NT2/D1 (cell line): ENCODE measurements around the gene FLVCR1.

Source experiments
- DNase-seq: peaks from one replicate; pipeline ENCODE4 v3.0.0-alpha.2; 2011; ENCODE audit warnings: low read depth, low spot score
- H3K27me3 ChIP-seq: 2 replicates; pipeline ENCODE4 v1.6.0; 2011; ENCODE audit warnings: mild to moderate bottlenecking; ENCODE audit not compliant: insufficient read length, insufficient read depth
- H3K36me3 ChIP-seq: 2 replicates; pipeline ENCODE4 v1.6.1; 2011; ENCODE audit warnings: mild to moderate bottlenecking, low read length, mixed read lengths; ENCODE audit not compliant: insufficient read depth, insufficient read length
- H3K4me1 ChIP-seq: 2 replicates; pipeline ENCODE4 v1.5.1; 2011; ENCODE audit not compliant: insufficient read depth, insufficient read length
- H3K4me3 ChIP-seq: 2 replicates; pipeline ENCODE4 v1.5.1; 2011; ENCODE audit warnings: low read depth; ENCODE audit not compliant: insufficient read length
- H3K9ac ChIP-seq: 2 replicates; pipeline ENCODE4 v1.6.0; 2011; ENCODE audit warnings: low read depth; ENCODE audit not compliant: insufficient read length
- H3K9me3 ChIP-seq: 2 replicates; pipeline ENCODE4 v1.5.1; 2011; ENCODE audit warnings: mild to moderate bottlenecking, low read length; ENCODE audit not compliant: insufficient read depth
- SUZ12 ChIP-seq: IDR thresholded peaks from 2 replicates; pipeline ENCODE4 v1.6.1; 2011; ENCODE audit not compliant: insufficient read length, insufficient read depth; ENCODE audit errors: extremely low read depth
- YY1 ChIP-seq: IDR thresholded peaks from 2 replicates; pipeline ENCODE4 v1.6.1; 2011; ENCODE audit not compliant: insufficient read length, insufficient read depth
- ZNF274 ChIP-seq: IDR thresholded peaks from 2 replicates; pipeline ENCODE4 v1.6.1; 2011; ENCODE audit warnings: mild to moderate bottlenecking, low read depth, low read length

Gene FLVCR1

DNA sequence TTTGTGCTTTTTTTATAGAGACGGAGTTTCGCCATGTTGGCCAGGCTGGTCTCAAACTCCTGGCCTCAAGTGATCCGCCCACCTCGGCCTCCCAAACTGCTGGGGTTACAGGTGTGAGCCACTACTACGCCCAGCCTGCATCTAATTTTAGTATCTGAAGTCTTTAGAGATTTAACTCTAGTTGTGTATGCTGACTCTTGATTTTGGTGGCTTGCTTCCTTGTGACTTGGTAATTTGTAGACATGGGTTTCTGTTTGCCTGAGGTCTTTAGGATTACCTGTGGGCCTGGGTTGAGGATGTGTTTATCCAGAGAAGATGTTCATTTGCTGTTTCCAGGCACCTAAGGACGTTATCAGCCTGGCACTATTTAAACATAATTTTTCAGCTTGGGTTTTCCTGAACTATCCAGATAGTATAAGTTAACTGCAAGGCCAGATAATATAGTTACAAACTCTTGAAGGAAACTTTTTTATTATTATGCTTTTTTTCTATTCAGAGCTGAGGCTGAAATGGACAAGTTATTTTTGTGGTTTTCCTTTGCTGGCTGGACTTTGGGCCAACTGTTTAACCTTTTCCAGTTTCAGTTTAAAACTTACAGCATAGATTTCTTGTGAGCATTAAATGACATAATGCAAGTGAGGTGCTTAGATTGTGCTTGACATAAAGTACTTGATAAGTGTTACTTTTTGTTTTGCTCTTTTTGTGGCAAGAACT is 84.8 kb downstream of the FLVCR1 start:
- no peak for TF ChIP-seq YY1
- no peak for TF ChIP-seq SUZ12
- no peak for TF ChIP-seq ZNF274
- peaks cover 18% of the 10 kb centered on the region; the same call in 1 of the 2 replicates for H3K9me3 ChIP-seq
- H3K27me3 ChIP-seq = no peaks in the 10 kb centered on the region
- no peak overlapping the region for H3K4me3 ChIP-seq
- no peak overlapping the region for H3K9ac ChIP-seq
- no peak for DNase-seq
- H3K36me3 ChIP-seq = no peaks in the 10 kb centered on the region
- H3K4me1 ChIP-seq = no peaks in the 10 kb centered on the region

- no peak overlapping the region for H3K4me3 ChIP-seq
- H3K9ac ChIP-seq = no peak overlapping the region
- no peak for DNase-seq
- TF ChIP-seq ZNF274 (no peak), SUZ12 (no peak), YY1 (no peak)
- H3K4me1 ChIP-seq = no peaks in the 10 kb centered on the region
- H3K36me3 ChIP-seq = no peaks in the 10 kb centered on the region
- no peaks in the 10 kb centered on the region for H3K27me3 ChIP-seq
- H3K9me3 ChIP-seq = peaks cover 21% of the 10 kb centered on the region; the same call in 1 of the 2 replicates
These were observed 85.3 kb downstream of the FLVCR1 start for GRCh38 chr1:212943393-212943710.

DNA sequence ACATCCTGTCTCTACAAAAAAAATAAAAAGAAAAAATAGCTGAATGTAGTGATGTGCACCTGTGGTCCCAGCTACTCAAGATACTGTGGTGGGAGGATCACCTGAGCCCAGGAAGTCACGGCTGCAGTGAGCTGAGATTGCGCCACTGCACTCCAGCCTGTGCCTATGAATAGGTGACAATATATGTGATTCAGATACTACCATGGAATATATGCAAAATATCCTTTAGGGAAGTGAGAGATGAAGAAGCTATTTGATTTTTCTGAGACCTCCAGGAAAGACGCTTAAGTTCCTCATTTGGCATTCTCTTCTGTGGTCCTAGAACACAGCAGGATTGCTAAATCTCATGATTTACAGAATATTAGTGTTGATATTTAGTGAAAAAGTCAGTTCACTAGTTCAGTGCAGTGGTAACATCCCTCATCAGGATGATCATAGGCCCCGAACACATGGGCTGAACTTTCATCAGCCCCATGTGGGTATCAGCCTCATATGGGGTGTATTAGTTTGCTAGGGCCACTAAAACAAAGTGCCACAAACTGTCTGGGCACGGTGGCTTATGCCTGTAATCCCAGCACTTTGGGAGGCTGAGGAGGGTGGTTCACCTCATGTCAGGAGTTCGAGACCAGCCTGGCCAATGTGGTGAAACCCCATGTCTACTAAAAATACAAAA is 86.3 kb downstream of the FLVCR1 start:
- no peak for TF ChIP-seq YY1
- TF ChIP-seq ZNF274 = no peak
- TF ChIP-seq SUZ12 = no peak
- peaks cover 20% of the 10 kb centered on the region; the same call in 1 of the 2 replicates for H3K9me3 ChIP-seq
- peaks cover 5% of the 10 kb centered on the region for H3K27me3 ChIP-seq
- no peaks in the 10 kb centered on the region for H3K36me3 ChIP-seq
- no peak overlapping the region for H3K4me3 ChIP-seq
- H3K4me1 ChIP-seq = no peaks in the 10 kb centered on the region
- no peak overlapping the region for H3K9ac ChIP-seq
- DNase-seq = no peak

DNA sequence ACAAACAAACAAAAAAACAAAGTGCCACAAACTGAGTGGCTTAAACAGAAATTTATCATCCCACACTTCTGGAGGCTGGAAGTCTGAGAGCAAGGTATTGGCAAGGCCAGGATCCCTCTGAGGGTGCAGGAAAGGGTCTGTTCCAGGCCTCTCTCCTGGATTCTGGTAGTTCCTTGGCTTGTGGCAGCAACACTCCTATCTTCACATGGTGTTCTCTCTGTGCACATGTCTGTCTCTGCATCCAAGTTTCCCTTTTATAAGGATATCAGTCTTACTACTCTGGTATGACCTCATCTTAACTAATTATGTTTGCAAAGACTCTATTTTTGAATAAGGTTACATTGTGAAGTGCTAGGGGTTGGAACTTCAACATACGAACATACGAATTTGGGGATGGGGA is 87.0 kb downstream of the FLVCR1 start:
- H3K27me3 ChIP-seq = peaks cover 11% of the 10 kb centered on the region
- no peak overlapping the region for H3K9ac ChIP-seq
- no peaks in the 10 kb centered on the region for H3K36me3 ChIP-seq
- peaks cover 14% of the 10 kb centered on the region; the same call in 1 of the 2 replicates for H3K9me3 ChIP-seq
- no peak overlapping the region for H3K4me3 ChIP-seq
- TF ChIP-seq YY1 (no peak), SUZ12 (no peak), ZNF274 (no peak)
- H3K4me1 ChIP-seq = no peaks in the 10 kb centered on the region
- DNase-seq = no peak

GRCh38 chr1:212945463-212946160 is 87.5 kb downstream of the FLVCR1 start:
- Histone ChIP-seq H3K27me3 (peaks cover 12% of the 10 kb centered on the region), H3K4me1 (no peaks in the 10 kb centered on the region), H3K9ac (no peak overlapping the region), H3K4me3 (no peak overlapping the region), H3K9me3 (peaks cover 8% of the 10 kb centered on the region; the same call in 1 of the 2 replicates), H3K36me3 (no peaks in the 10 kb centered on the region)
- TF ChIP-seq SUZ12 (no peak), ZNF274 (no peak), YY1 (no peak)
- no peak for DNase-seq

GRCh38 chr1:212946872-212947271 is 88.8 kb downstream of the FLVCR1 start:
- no peaks in the 10 kb centered on the region for H3K4me1 ChIP-seq
- H3K9ac ChIP-seq = no peak overlapping the region
- TF ChIP-seq SUZ12 = no peak
- peaks cover 7% of the 10 kb centered on the region; the same call in 1 of the 2 replicates for H3K9me3 ChIP-seq
- H3K4me3 ChIP-seq = no peak overlapping the region
- H3K36me3 ChIP-seq = peaks cover 5% of the 10 kb centered on the region
- DNase-seq = no peak
- peaks cover 14% of the 10 kb centered on the region for H3K27me3 ChIP-seq
